CD14-positive monocyte (primary cell): ENCODE data around the gene ZNF32. TPM values are rescaled to one million over a fixed set of nuclear protein-coding genes. Genes with fewer than 3 reads are reported as not detected.

Experiments used
- DNase-seq, 3 donors: peaks; one replicate each; pipeline ENCODE4 v3.0.0-alpha.2; 2011 to 2022
- H2AFZ ChIP-seq: 2 replicates; pipeline ENCODE4 v1.6.0; 2012; ENCODE audit warnings: mild to moderate bottlenecking, low read depth, low read length, inconsistent platforms; ENCODE audit not compliant: insufficient read depth, poor library complexity, severe bottlenecking
- H3K27ac ChIP-seq, 2 donors: 1 replicate in 1 of 2; 2 replicates in 1 of 2; pipeline ENCODE4 v1.5.1; 2012 to 2013; ENCODE audit warnings: low read length in 2 of 2, control low read depth in 1 of 2, inconsistent platforms in 1 of 2, low read depth in 1 of 2, mild to moderate bottlenecking in 1 of 2
- H3K27me3 ChIP-seq, 2 donors: one replicate each; pipeline versions ENCODE4 v1.6.0 to v1.6.1; 2011 to 2013; ENCODE audit warnings: low read length in 2 of 2; ENCODE audit not compliant: control insufficient read depth in 2 of 2, insufficient read depth in 2 of 2
- H3K36me3 ChIP-seq, 2 donors: replicated peaks in 1 of 2; 1 replicate in 1 of 2; 2 replicates in 1 of 2; pipeline versions ENCODE4 v1.5.1 to v1.6.1; 2012 to 2013; ENCODE audit warnings: low read length in 2 of 2, control low read depth in 1 of 2, inconsistent platforms in 1 of 2, mild to moderate bottlenecking in 1 of 2; ENCODE audit not compliant: insufficient read depth in 2 of 2, control insufficient read depth in 1 of 2
- H3K4me1 ChIP-seq, 2 donors: 1 replicate in 1 of 2; 2 replicates in 1 of 2; pipeline versions ENCODE4 v1.5.1 to v1.6.1; 2012 to 2013; ENCODE audit warnings: low read length in 2 of 2, control low read depth in 1 of 2, inconsistent platforms in 1 of 2, mild to moderate bottlenecking in 1 of 2, moderate library complexity in 1 of 2; ENCODE audit not compliant: insufficient read depth in 2 of 2, control insufficient read depth in 1 of 2
- H3K4me2 ChIP-seq: replicated peaks from 2 replicates; pipeline ENCODE3; 2012; ENCODE audit warnings: low read length, moderate library complexity, mild to moderate bottlenecking; ENCODE audit not compliant: poor library complexity, severe bottlenecking; ENCODE audit errors: extremely low read depth
- H3K4me3 ChIP-seq, 3 experiments: fragments of 200-600 bp in 1 of 3; sonication (generic) in 1 of 3; replicated peaks in 1 of 3; 1 replicate in 2 of 3; 2 replicates in 1 of 3; pipeline ENCODE4 v1.5.1; 2011 to 2013; ENCODE audit warnings: low read length in 3 of 3, mild to moderate bottlenecking in 3 of 3, control low read depth in 2 of 3, low read depth in 2 of 3, inconsistent platforms in 1 of 3, moderate library complexity in 1 of 3
- H3K79me2 ChIP-seq: 2 replicates; pipeline ENCODE4 v1.6.0; 2012; ENCODE audit warnings: mild to moderate bottlenecking, control low read depth, inconsistent platforms, low read length, moderate library complexity; ENCODE audit not compliant: insufficient read depth
- H3K9ac ChIP-seq: 2 replicates; pipeline ENCODE4 v1.6.0; 2017; ENCODE audit warnings: low read length, mild to moderate bottlenecking; ENCODE audit not compliant: insufficient read depth, poor library complexity, severe bottlenecking
- H3K9me3 ChIP-seq, 2 donors: replicated peaks in 1 of 2; 1 replicate in 1 of 2; 2 replicates in 1 of 2; pipeline versions ENCODE4 v1.5.1 to v1.6.1; 2012 to 2013; ENCODE audit warnings: low read length in 2 of 2, control low read depth in 1 of 2; ENCODE audit not compliant: control insufficient read depth in 1 of 2, insufficient read depth in 1 of 2
- H4K20me1 ChIP-seq: 2 replicates; pipeline ENCODE4 v1.6.0; 2012; ENCODE audit warnings: mild to moderate bottlenecking, low read length, control low read depth, moderate library complexity; ENCODE audit not compliant: insufficient read depth
- H3K27ac Mint-ChIP-seq, 7 donors: one replicate each; pipeline ENCODE4 v1.8.0; 2020; ENCODE audit warnings: mild to moderate bottlenecking in 7 of 7, mixed read lengths in 7 of 7, moderate library complexity in 6 of 7, inconsistent platforms in 2 of 7
- H3K27me3 Mint-ChIP-seq, 3 donors: one replicate each; pipeline ENCODE4 v1.8.0; 2021 to 2022; ENCODE audit warnings: low read depth in 3 of 3, mild to moderate bottlenecking in 3 of 3, mixed read lengths in 3 of 3, moderate library complexity in 3 of 3, inconsistent platforms in 1 of 3
- H3K36me3 Mint-ChIP-seq, 2 donors: one replicate each; pipeline ENCODE4 v1.8.0; 2020; ENCODE audit warnings: mixed read lengths in 2 of 2, inconsistent platforms in 1 of 2, mild to moderate bottlenecking in 1 of 2
- H3K4me1 Mint-ChIP-seq: one replicate; pipeline ENCODE4 v1.8.0; 2020; ENCODE audit warnings: mild to moderate bottlenecking, mixed read lengths
- H3K4me3 Mint-ChIP-seq, 2 donors: one replicate each; pipeline ENCODE4 v1.8.0; 2020; ENCODE audit warnings: mild to moderate bottlenecking in 2 of 2, mixed read lengths in 2 of 2, moderate library complexity in 1 of 2
- H3K9me3 Mint-ChIP-seq, 7 donors: one replicate each; pipeline ENCODE4 v1.8.0; 2020 to 2022; ENCODE audit warnings: mixed read lengths in 7 of 7, mild to moderate bottlenecking in 6 of 7, moderate library complexity in 6 of 7, inconsistent platforms in 2 of 7
- WGBS: methylation state at CpG from one replicate; pipeline ENCODE4 v1.1.5; 2013; ENCODE audit warnings: missing lambda C conversion rate; ENCODE audit not compliant: insufficient coverage; 5-methylcytosine and 5-hydroxymethylcytosine counted together
- intact Hi-C, 2 donors: fragments of 100-400 bp; cut with micrococcal nuclease; formaldehyde crosslinking; loops; one replicate each; pipeline versions ENCODE4 v1.15.0 to v1.15.1; 2023
- polyA plus RNA-seq, 3 donors: library from polyadenylated mRNA; depleted of rRNA in 1 of 3; unstranded in 2 of 3; stranded (reverse) in 1 of 3; fragments of 300-500 nt in 2 of 3; fragments of >200 nt in 1 of 3; fragmentation: Illumina TruSeq in 2 of 3; gene quantifications; 1 replicate in 2 of 3; 2 replicates in 1 of 3; pipeline ENCODE4 v1.2.3, GENCODE V29; 2012 to 2021
- TF ChIP-seq, protein P1 (sequence below): fragments of 200-600 bp; IDR thresholded peaks from one replicate; pipeline ENCODE4 v1.8.0; 2022; ENCODE audit warnings: antibody characterized with exemption, mild to moderate bottlenecking

The ZNF32 gene
- polyA plus RNA-seq, 3 donors, result 16.7 to 33.6 (median 33.0) TPM

DNA sequence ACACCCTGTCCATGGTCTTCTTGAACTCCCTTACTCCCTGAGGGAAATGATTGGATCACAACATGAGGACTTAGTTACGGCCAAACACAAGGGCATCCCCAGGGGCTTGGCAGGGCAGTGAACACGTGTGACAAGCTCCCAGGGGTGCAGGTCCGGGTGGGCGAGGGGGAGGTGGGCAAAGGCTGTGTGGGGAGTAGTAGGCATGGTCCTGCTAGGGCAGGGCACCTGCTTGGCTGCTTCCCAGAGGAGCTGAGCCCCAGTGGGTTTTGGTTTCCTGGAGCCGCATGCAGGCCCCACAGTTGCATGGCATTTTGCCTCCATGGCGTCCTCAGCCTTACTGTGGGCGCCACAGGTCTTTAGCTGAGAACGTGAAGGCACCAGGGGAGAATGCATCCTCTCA is 46.6 kb upstream of the ZNF32 start:
- intact Hi-C loops, result no loop called here
- Histone ChIP-seq H3K36me3 (no peaks in the 10 kb centered on the region), H3K27me3 (peaks cover 4 to 16% of the 10 kb centered on the region in 2 donors), H3K9me3 (no peaks in the 10 kb centered on the region), H3K4me3 (no peak overlapping the region), H3K4me2 (no peak overlapping the region), H3K4me1 (peaks cover 3% of the 10 kb centered on the region in 2 donors), H3K27ac (no peak overlapping the region), H3K9ac (no peak overlapping the region), H4K20me1 (no peaks in the 10 kb centered on the region), H2AFZ (no peak overlapping the region), H3K79me2 (no peaks in the 10 kb centered on the region)
- WGBS, result 80% methylated on average over 4 of the region's 8 CpGs
- TF ChIP-seq, protein P1, sequence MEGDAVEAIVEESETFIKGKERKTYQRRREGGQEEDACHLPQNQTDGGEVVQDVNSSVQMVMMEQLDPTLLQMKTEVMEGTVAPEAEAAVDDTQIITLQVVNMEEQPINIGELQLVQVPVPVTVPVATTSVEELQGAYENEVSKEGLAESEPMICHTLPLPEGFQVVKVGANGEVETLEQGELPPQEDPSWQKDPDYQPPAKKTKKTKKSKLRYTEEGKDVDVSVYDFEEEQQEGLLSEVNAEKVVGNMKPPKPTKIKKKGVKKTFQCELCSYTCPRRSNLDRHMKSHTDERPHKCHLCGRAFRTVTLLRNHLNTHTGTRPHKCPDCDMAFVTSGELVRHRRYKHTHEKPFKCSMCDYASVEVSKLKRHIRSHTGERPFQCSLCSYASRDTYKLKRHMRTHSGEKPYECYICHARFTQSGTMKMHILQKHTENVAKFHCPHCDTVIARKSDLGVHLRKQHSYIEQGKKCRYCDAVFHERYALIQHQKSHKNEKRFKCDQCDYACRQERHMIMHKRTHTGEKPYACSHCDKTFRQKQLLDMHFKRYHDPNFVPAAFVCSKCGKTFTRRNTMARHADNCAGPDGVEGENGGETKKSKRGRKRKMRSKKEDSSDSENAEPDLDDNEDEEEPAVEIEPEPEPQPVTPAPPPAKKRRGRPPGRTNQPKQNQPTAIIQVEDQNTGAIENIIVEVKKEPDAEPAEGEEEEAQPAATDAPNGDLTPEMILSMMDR, result no peak
- peaks cover 16 to 27% (median 19%) of the 10 kb centered on the region in 3 donors for H3K27me3 Mint-ChIP-seq
- peaks cover 2% of the 10 kb centered on the region for H3K4me1 Mint-ChIP-seq
- no peak overlapping the region for H3K4me3 Mint-ChIP-seq
- H3K9me3 Mint-ChIP-seq, result peaks cover 0 to 3% (median 0%) of the 10 kb centered on the region in 7 donors
- no peak for DNase-seq
- no peak overlapping the region for H3K27ac Mint-ChIP-seq
- no peaks in the 10 kb centered on the region for H3K36me3 Mint-ChIP-seq

DNA sequence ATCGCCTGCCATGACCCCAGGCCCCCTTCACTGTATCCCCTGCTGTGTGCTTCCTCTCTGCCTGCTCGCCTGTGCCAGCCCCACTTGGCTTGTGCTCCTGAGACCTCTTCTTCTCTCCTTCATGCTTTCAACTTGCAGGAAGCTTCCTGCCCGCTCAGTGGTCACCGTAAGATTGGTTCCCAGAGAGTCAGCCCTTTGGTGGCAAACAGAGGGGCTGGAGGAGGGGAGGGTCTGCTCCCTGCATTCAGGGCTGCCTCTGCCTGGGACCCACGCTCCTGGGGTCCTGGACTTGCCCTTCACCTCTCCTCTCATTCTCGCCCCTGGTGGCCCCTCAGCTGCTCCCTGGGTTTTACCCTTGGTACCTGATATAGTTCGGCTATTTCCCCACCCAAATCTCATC is 45.8 kb upstream of the ZNF32 start:
- H3K4me2 ChIP-seq, result no peak overlapping the region
- Mint-ChIP-seq H3K4me1 (peaks cover 7% of the 10 kb centered on the region), H3K27me3 (peaks cover 21 to 30% (median 22%) of the 10 kb centered on the region in 3 donors), H3K4me3 (no peak overlapping the region), H3K27ac (no peak overlapping the region), H3K9me3 (peaks cover 0 to 3% (median 0%) of the 10 kb centered on the region in 7 donors), H3K36me3 (no peaks in the 10 kb centered on the region)
- H3K36me3 ChIP-seq, result no peaks in the 10 kb centered on the region
- no peaks in the 10 kb centered on the region for H3K9me3 ChIP-seq
- H3K27me3 ChIP-seq, result peaks cover 4 to 16% of the 10 kb centered on the region in 2 donors
- H3K79me2 ChIP-seq, result no peaks in the 10 kb centered on the region
- no peak for DNase-seq
- H3K4me1 ChIP-seq, result peaks cover 6 to 11% of the 10 kb centered on the region in 2 donors
- TF ChIP-seq, protein P1, result no peak
- no peak overlapping the region for H2AFZ ChIP-seq
- H3K4me3 ChIP-seq, result no peak overlapping the region
- 100% methylated on average over 1 of the region's 7 CpGs for WGBS
- H4K20me1 ChIP-seq, result no peaks in the 10 kb centered on the region
- H3K9ac ChIP-seq, result no peak overlapping the region
- H3K27ac ChIP-seq, result no peak overlapping the region
- intact Hi-C loops, result no loop called here
